Skeletal muscle tissue (tissue), 4 donors: ENCODE results near the gene LRRC58. TPM values are rescaled to one million over a fixed set of nuclear protein-coding genes. Genes with fewer than 3 reads are reported as not detected.

Experiments
- H3K27ac ChIP-seq: one replicate; pipeline ENCODE4 v1.7.0; 2013; ENCODE audit warnings: mild to moderate bottlenecking, low read depth, low read length, inconsistent platforms
- H3K27me3 ChIP-seq, 3 donors: one replicate each; pipeline ENCODE4 v1.7.0; 2013; ENCODE audit warnings: low read length in 3 of 3; ENCODE audit not compliant: control insufficient read depth in 3 of 3, insufficient read depth in 3 of 3
- H3K36me3 ChIP-seq, 3 donors: one replicate each; pipeline ENCODE4 v1.7.0; 2013; ENCODE audit warnings: low read length in 3 of 3; ENCODE audit not compliant: control insufficient read depth in 3 of 3, insufficient read depth in 3 of 3
- H3K4me1 ChIP-seq, 3 donors: one replicate each; pipeline ENCODE4 v1.7.0; 2013; ENCODE audit warnings: low read length in 3 of 3, mild to moderate bottlenecking in 3 of 3; ENCODE audit not compliant: control insufficient read depth in 3 of 3, insufficient read depth in 3 of 3
- H3K4me3 ChIP-seq, 3 donors: one replicate each; pipeline ENCODE4 v1.7.0; 2013; ENCODE audit warnings: low read length in 3 of 3
- H3K9ac ChIP-seq, 3 donors: one replicate each; pipeline ENCODE4 v1.7.0; 2013; ENCODE audit warnings: low read length in 3 of 3, mild to moderate bottlenecking in 3 of 3, moderate library complexity in 2 of 3, low read depth in 1 of 3
- H3K9me3 ChIP-seq, 3 donors: one replicate each; pipeline ENCODE4 v1.7.0; 2013; ENCODE audit warnings: low read length in 3 of 3; ENCODE audit not compliant: control insufficient read depth in 3 of 3
- total RNA-seq: library from RNA; depleted of rRNA; stranded (reverse); fragments of >200 nt; gene quantifications from one replicate; pipeline ENCODE4 v1.2.3, GENCODE V29; 2014
- donor health status: Osteomylitis.

Gene LRRC58
- total RNA-seq, 1 donor from 2014 or later, result 14.1 TPM

- H3K27me3 ChIP-seq, result peaks cover 0 to 19% (median 3%) of the 10 kb centered on the region in 3 donors
- peak within 1 kb of the TSS; percentile 58 to 69 (median 66) for H3K4me3 ChIP-seq
- peak within 1 kb of the TSS in 1 of 3 donors; percentile 45 for H3K9ac ChIP-seq
- no peak within 1 kb of the TSS for H3K27ac ChIP-seq
- no peaks in the 10 kb centered on the region for H3K36me3 ChIP-seq
- no peaks in the 10 kb centered on the region for H3K9me3 ChIP-seq
- H3K4me1 ChIP-seq, result peaks cover 3 to 4% (median 4%) of the 10 kb centered on the region in 3 donors
Measured at GRCh38 chr3:120284747-120285507, 64.2 kb downstream of the LRRC58 start, which contains the start of gene GPR156. Gene GPR156, minus strand, starts transcription at chr3:120285222. Its CDS starts 41,124 bp downstream, at chr3:120244098.

DNA sequence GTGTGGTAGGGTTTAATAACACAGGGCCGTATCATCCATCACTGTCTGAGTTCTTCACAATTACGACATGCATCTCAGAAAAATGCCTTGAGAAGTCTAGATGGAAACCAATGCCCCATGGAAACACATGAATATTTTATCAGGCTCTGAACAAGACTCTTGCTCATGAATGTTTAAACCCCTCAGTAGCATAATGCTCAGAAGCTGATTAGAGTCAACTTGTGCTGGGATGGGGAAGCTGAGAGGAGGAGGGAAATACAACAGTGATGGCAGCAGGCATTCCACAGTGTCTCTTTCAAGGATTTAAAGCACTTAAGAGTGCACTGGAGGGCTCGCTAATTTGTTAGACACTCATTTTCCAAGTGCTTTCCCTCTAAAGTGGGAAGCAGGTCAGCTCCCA lies 67.9 kb downstream of the LRRC58 start:
- Histone ChIP-seq H3K9ac (no peak overlapping the region), H3K27ac (no peak overlapping the region), H3K27me3 (peaks cover 0 to 10% (median 3%) of the 10 kb centered on the region in 3 donors), H3K9me3 (no peaks in the 10 kb centered on the region), H3K36me3 (no peaks in the 10 kb centered on the region), H3K4me1 (peaks cover 3 to 4% (median 4%) of the 10 kb centered on the region in 3 donors), H3K4me3 (no peak overlapping the region)

DNA sequence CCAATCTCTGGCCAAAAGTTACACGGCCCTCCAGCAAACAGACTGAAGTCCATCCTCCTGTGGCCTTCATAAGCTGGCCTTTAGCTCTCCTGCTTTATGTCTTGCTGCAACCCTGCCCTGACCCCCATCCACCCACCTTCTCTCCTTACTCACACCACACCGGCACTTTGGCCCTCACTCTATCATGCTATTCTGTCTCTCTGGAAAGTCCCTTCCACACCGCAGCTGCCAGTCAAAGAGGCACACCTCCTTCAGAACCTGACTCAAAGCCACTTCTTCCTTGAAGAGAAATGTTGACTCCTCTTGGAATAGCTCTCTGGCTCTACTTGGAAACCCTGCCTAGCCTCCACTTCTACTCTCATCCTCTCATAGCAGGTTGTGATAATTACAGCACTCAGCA lies 68.6 kb downstream of the LRRC58 start:
- Histone ChIP-seq H3K36me3 (no peaks in the 10 kb centered on the region), H3K27ac (no peak overlapping the region), H3K4me3 (no peak overlapping the region), H3K27me3 (peaks cover 0 to 10% (median 3%) of the 10 kb centered on the region in 3 donors), H3K9ac (no peak overlapping the region), H3K4me1 (peaks cover 3 to 7% (median 4%) of the 10 kb centered on the region in 3 donors), H3K9me3 (no peaks in the 10 kb centered on the region)

DNA sequence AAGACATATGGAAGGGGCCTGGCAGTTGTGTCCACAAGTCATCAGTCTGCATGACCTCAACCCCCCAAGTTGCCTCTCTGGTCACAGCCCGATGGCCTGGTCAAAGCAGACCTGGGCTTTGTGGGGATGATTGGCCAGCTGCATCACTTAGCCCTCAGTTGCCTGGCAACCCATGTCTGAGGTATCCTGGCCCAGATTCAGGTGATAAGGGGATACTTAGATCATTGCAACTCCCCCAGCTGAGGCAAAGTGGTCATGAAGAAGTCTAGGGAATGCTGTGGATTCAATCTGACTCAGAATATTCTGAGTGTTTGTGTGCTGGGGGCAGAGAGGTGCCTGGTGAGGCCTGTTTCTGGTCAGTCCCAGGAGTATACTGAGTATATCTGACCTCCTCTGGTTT lies 69.1 kb downstream of the LRRC58 start:
- Histone ChIP-seq H3K27me3 (peaks cover 0 to 10% (median 3%) of the 10 kb centered on the region in 3 donors), H3K4me3 (no peak overlapping the region), H3K9ac (no peak overlapping the region), H3K4me1 (peaks cover 0 to 4% (median 3%) of the 10 kb centered on the region in 3 donors), H3K27ac (no peak overlapping the region), H3K36me3 (no peaks in the 10 kb centered on the region), H3K9me3 (no peaks in the 10 kb centered on the region)

- no peak overlapping the region for H3K4me3 ChIP-seq
- peaks cover 0 to 5% (median 0%) of the 10 kb centered on the region in 3 donors for H3K27me3 ChIP-seq
- H3K9ac ChIP-seq, result no peak overlapping the region
- H3K27ac ChIP-seq, result no peak overlapping the region
- H3K4me1 ChIP-seq, result peaks cover 0 to 7% (median 4%) of the 10 kb centered on the region in 3 donors
- H3K9me3 ChIP-seq, result no peaks in the 10 kb centered on the region
- no peaks in the 10 kb centered on the region for H3K36me3 ChIP-seq
Measured at GRCh38 chr3:120276767-120277166, 72.4 kb downstream of the LRRC58 start.

DNA sequence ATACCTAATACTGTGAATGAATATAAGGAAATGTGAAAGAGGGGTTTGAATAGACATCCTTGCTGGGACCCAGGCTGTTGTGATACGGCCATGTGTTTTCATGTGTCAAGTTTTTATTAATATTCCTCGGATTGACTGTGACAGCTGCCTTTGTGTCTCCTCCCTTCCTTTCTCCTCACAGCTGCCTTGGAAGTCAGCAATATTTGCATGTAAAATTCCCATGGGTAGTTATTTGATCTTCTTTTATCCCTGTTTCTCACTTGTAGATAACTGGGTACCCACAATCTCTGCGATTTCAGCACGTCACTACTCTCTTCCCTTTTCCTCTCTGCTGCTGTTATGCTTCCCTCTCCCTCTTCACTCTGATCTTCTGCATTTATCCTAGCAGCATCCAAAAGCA lies 73.5 kb downstream of the LRRC58 start:
- Histone ChIP-seq H3K27ac (no peak overlapping the region), H3K4me3 (no peak overlapping the region), H3K36me3 (no peaks in the 10 kb centered on the region), H3K9ac (no peak overlapping the region), H3K27me3 (no peaks in the 10 kb centered on the region), H3K4me1 (peaks cover 0 to 7% (median 4%) of the 10 kb centered on the region in 3 donors), H3K9me3 (no peaks in the 10 kb centered on the region)

DNA sequence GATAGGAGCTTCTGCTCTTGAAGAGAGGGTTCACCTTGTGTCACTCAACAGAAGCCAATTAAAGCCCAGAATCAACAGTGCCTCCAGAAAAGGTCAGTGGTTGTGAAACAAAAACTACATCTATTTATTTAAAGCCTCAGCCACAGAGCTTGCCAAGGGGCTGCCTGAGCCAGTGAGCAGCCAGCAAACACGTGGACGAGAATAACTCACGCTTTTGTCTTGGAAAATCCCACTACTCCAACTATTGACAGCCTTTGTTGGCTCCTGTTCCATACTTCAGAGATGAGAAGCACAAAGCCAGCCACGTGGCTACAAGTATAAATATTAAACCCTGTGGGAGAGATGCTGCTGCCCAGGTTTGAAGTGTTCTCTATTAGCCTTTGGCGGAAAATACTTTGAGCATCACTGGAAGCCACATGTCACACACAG lies 74.4 kb downstream of the LRRC58 start:
- H3K36me3 ChIP-seq, result no peaks in the 10 kb centered on the region
- H3K4me1 ChIP-seq, result peaks cover 0 to 7% (median 4%) of the 10 kb centered on the region in 3 donors
- peaks cover 0 to 2% (median 0%) of the 10 kb centered on the region in 3 donors for H3K9me3 ChIP-seq
- no peak overlapping the region for H3K9ac ChIP-seq
- H3K4me3 ChIP-seq, result no peak overlapping the region
- H3K27me3 ChIP-seq, result no peaks in the 10 kb centered on the region
- no peak overlapping the region for H3K27ac ChIP-seq

Other genes starting within 250 kb of the LRRC58 start
- 1.0 TPM for gene GPR156, start 64.1 kb downstream of the LRRC58 start, total RNA-seq
- gene FSTL1, start 101.6 kb upstream of the LRRC58 start, total RNA-seq, result 377 TPM
- gene NDUFB4, start 247.0 kb upstream of the LRRC58 start, total RNA-seq, result 52.7 TPM